Stimulated activated CD4-positive, alpha-beta T cell treated with anti-CD3 and anti-CD28 coated beads, Interleukin-15, amount 100 ng/mL, for 1 hour (primary cell): ENCODE measurements around the gene ARHGAP18.

Experiments used
- DNase-seq, 2 donors: peaks; one replicate each; pipeline ENCODE4 v3.0.0-alpha.2; 2020; ENCODE audit warnings: low read depth in 1 of 2, low spot score in 1 of 2

The ARHGAP18 gene

GRCh38 chr6:129645830-129646579 lies 64.0 kb downstream of the ARHGAP18 start:
- DNase-seq, result no peak

- DNase-seq, result no peak
Observed at GRCh38 chr6:129645106-129645829, 64.7 kb downstream of the ARHGAP18 start.

- DNase-seq, result no peak
Observed at GRCh38 chr6:129644567-129645015, 65.4 kb downstream of the ARHGAP18 start.

GRCh38 chr6:129643968-129644367 lies 66.0 kb downstream of the ARHGAP18 start:
- DNase-seq, result no peak

GRCh38 chr6:129643176-129643575 lies 66.8 kb downstream of the ARHGAP18 start:
- DNase-seq, result no peak

- no peak for DNase-seq
Observed at GRCh38 chr6:129642322-129642721, 67.7 kb downstream of the ARHGAP18 start.

GRCh38 chr6:129641344-129641743 lies 68.6 kb downstream of the ARHGAP18 start:
- no peak for DNase-seq

- no peak for DNase-seq
Observed at GRCh38 chr6:129638686-129639085, 71.3 kb downstream of the ARHGAP18 start.

GRCh38 chr6:129638055-129638684 lies 71.8 kb downstream of the ARHGAP18 start:
- no peak for DNase-seq

- DNase-seq, result no peak
Observed at GRCh38 chr6:129637340-129638054, 72.5 kb downstream of the ARHGAP18 start.

GRCh38 chr6:129635396-129636130 lies 74.4 kb downstream of the ARHGAP18 start:
- no peak for DNase-seq

GRCh38 chr6:129634411-129635230 lies 75.4 kb downstream of the ARHGAP18 start:
- DNase-seq, result no peak

GRCh38 chr6:129633529-129633928 lies 76.4 kb downstream of the ARHGAP18 start:
- no peak for DNase-seq

GRCh38 chr6:129632172-129632613 lies 77.8 kb downstream of the ARHGAP18 start:
- DNase-seq, result no peak

GRCh38 chr6:129631070-129631469 lies 78.9 kb downstream of the ARHGAP18 start:
- no peak for DNase-seq

- DNase-seq, result no peak
Observed at GRCh38 chr6:129630596-129630995, 79.4 kb downstream of the ARHGAP18 start.

GRCh38 chr6:129628101-129628815 lies 81.7 kb downstream of the ARHGAP18 start:
- no peak for DNase-seq

- DNase-seq, result no peak
Observed at GRCh38 chr6:129624488-129624887, 85.5 kb downstream of the ARHGAP18 start.
